GM23248 (cell line): Measurements from ENCODE around the gene PRR20C. TPM values are rescaled to one million over a fixed set of nuclear protein-coding genes. Genes with fewer than 3 reads are reported as not detected.
"Not testable (repeated sequence)": the region's sequence is repeated elsewhere in the genome, so short reads cannot be mapped to it uniquely, and the experiment has no call there.

ENCODE experiments used
- DNase-seq: peaks from one replicate; pipeline ENCODE4 v3.0.0-alpha.2; 2015
- H2AFZ ChIP-seq: fragments of 200-600 bp; sonication (generic); 2 replicates; pipeline ENCODE4 v1.6.1; 2016; ENCODE audit warnings: antibody characterized with exemption
- H3F3A ChIP-seq: fragments of 200-600 bp; sonication (generic); 2 replicates; pipeline ENCODE4 v1.6.1; 2016; ENCODE audit warnings: mild to moderate bottlenecking, antibody characterized with exemption, mixed run types; ENCODE audit not compliant: insufficient read depth
- H3K27ac ChIP-seq: fragments of 200-600 bp; sonication (generic); 2 replicates; pipeline ENCODE4 v1.5.1; 2016; ENCODE audit warnings: mild to moderate bottlenecking
- H3K27me3 ChIP-seq: fragments of 200-600 bp; sonication (generic); replicated peaks from 2 replicates; pipeline ENCODE4 v1.6.1; 2016; ENCODE audit warnings: mild to moderate bottlenecking; ENCODE audit not compliant: insufficient read depth
- H3K36me3 ChIP-seq: fragments of 200-600 bp; sonication (generic); 2 replicates; pipeline ENCODE4 v1.6.1; 2016; ENCODE audit warnings: low read depth, mild to moderate bottlenecking
- H3K4me1 ChIP-seq: fragments of 200-600 bp; sonication (generic); 2 replicates; pipeline ENCODE4 v1.6.1; 2016; ENCODE audit warnings: mild to moderate bottlenecking; ENCODE audit not compliant: insufficient read depth
- H3K4me2 ChIP-seq: fragments of 200-600 bp; sonication (generic); one replicate; pipeline ENCODE4 v1.6.1; 2016; ENCODE audit warnings: mild to moderate bottlenecking; ENCODE audit not compliant: unreplicated experiment
- H3K4me3 ChIP-seq: fragments of 200-600 bp; sonication (generic); 2 replicates; pipeline ENCODE4 v1.5.1; 2016; ENCODE audit warnings: mild to moderate bottlenecking
- H3K79me2 ChIP-seq: fragments of 200-600 bp; sonication (generic); 2 replicates; pipeline ENCODE4 v1.6.1; 2016; ENCODE audit warnings: mild to moderate bottlenecking; ENCODE audit not compliant: insufficient read depth
- H3K9ac ChIP-seq: fragments of 200-600 bp; sonication (generic); 2 replicates; pipeline ENCODE4 v1.6.1; 2016; ENCODE audit warnings: mild to moderate bottlenecking
- H3K9me2 ChIP-seq: fragments of 200-600 bp; sonication (generic); 2 replicates; pipeline ENCODE4 v1.6.1; 2016; ENCODE audit warnings: mixed run types, mild to moderate bottlenecking, moderate library complexity; ENCODE audit not compliant: insufficient read depth
- H3K9me3 ChIP-seq: fragments of 200-600 bp; sonication (generic); one replicate; pipeline ENCODE4 v1.6.1; 2017; ENCODE audit warnings: low read depth
- H4K20me1 ChIP-seq: fragments of 200-600 bp; sonication (generic); 2 replicates; pipeline ENCODE4 v1.6.0; 2016; ENCODE audit not compliant: insufficient read depth
- EZH2 ChIP-seq: fragments of 200-600 bp; sonication (generic); IDR thresholded peaks from 2 replicates; pipeline ENCODE4 v1.6.1; 2018; ENCODE audit warnings: antibody characterized with exemption, mild to moderate bottlenecking; ENCODE audit not compliant: insufficient read depth, poor library complexity, severe bottlenecking
- EZH2phosphoT487 ChIP-seq: fragments of 200-600 bp; sonication (generic); IDR thresholded peaks from 2 replicates; pipeline ENCODE4 v1.6.1; 2018; ENCODE audit warnings: antibody characterized with exemption, moderate library complexity, mild to moderate bottlenecking, low read depth; ENCODE audit not compliant: insufficient read depth
- WGBS, 2 experiments: methylation state at CpG; one replicate each; pipeline ENCODE4 v1.1.6; 2015 to 2017; ENCODE audit warnings: low lambda C conversion rate in 2 of 2, low coverage in 1 of 2; ENCODE audit errors: missing lambda C conversion rate in 2 of 2; 5-methylcytosine and 5-hydroxymethylcytosine counted together
- in situ Hi-C: fragments of 300-500 bp; cut with MboI; formaldehyde crosslinking; loops from 2 replicates; pipeline ENCODE4 v1.15.0; 2020
- polyA plus RNA-seq: library from polyadenylated mRNA; unstranded; fragments of >200 nt; fragmentation: Nextera tagmentation; extraction: Ambion mirVana; gene quantifications from 2 replicates; pipeline ENCODE4 v1.2.1, GENCODE V29; 2016
- small RNA-seq: library from RNA; depleted of rRNA; stranded (forward); fragments of <200 nt; gene quantifications from one replicate; pipeline ENCODE3, GENCODE V24; 2014; ENCODE audit warnings: low read depth, low replicate concordance
- total RNA-seq: library from RNA; depleted of rRNA; stranded (reverse); fragments of >200 nt; shearing (Covaris generic); gene quantifications from 2 replicates; pipeline ENCODE4 v1.2.3, GENCODE V29; 2014; rRNA removed

The PRR20C gene
- total and polyA plus RNA-seq, 2 experiments from 2014 or later, result not detected

- no CpG with 5 or more reads among the region's 22 CpGs for WGBS, 2 experiments
- H3K4me1 ChIP-seq, H3K9me3 ChIP-seq, H3K9me2 ChIP-seq, H2AFZ ChIP-seq, H3K36me3 ChIP-seq, H3K27me3 ChIP-seq, DNase-seq, H3K4me3 ChIP-seq, H3K27ac ChIP-seq, H3K9ac ChIP-seq, H3K4me2 ChIP-seq, H4K20me1 ChIP-seq, H3F3A ChIP-seq, in situ Hi-C loops, H3K79me2 ChIP-seq: not testable (repeated sequence)
These were observed 13.0 kb downstream of the PRR20C start, which contains the start of gene PRR20E for GRCh38 chr13:57166897-57167296. Gene PRR20E, plus strand, starts transcription at chr13:57167197. Its CDS starts 387 bp downstream, at chr13:57167584.

GRCh38 chr13:57191667-57192066, 37.8 kb downstream of the PRR20C start:
- TF ChIP-seq EZH2phosphoT487, result no peak
- TF ChIP-seq EZH2, result no peak
- Histone ChIP-seq H3K36me3 (no peaks in the 10 kb centered on the region), H3K4me3 (no peak overlapping the region), H3K9ac (no peak overlapping the region), H3K9me3 (no peaks in the 10 kb centered on the region), H3K4me2 (no peak overlapping the region), H3K9me2 (no peaks in the 10 kb centered on the region), H3K79me2 (no peaks in the 10 kb centered on the region), H3K4me1 (no peaks in the 10 kb centered on the region), H3K27ac (no peak overlapping the region), H4K20me1 (no peaks in the 10 kb centered on the region), H3K27me3 (no peaks in the 10 kb centered on the region), H2AFZ (no peak overlapping the region), H3F3A (no peaks in the 10 kb centered on the region)
- no peak for DNase-seq
- 52 to 58% methylated on average over 1 of the region's 1 CpG for WGBS, 2 experiments
- in situ Hi-C loops, result no loop called here

Small RNA genes lying within 50 kb of the gene (small RNA-seq; reads per million reads assigned to genes)
- not detected for gene PRR20FP

Other genes with a start within 250 kb of the PRR20C start
- gene PRR20A, start 13.1 kb upstream of the PRR20C start, total RNA-seq, result not detected in 2 replicates
- not detected in 2 replicates for gene PRR20A, start 13.1 kb upstream of the PRR20C start, polyA plus RNA-seq
- not detected in 2 replicates for gene PRR20B, start 6.6 kb upstream of the PRR20C start, total RNA-seq
- gene PRR20B, start 6.6 kb upstream of the PRR20C start, polyA plus RNA-seq, result not detected in 2 replicates
- gene PRR20D, start 6.6 kb downstream of the PRR20C start, total RNA-seq, result not detected in 2 replicates
- not detected in 2 replicates for gene PRR20D, start 6.6 kb downstream of the PRR20C start, polyA plus RNA-seq
- gene PRR20E, start 13.1 kb downstream of the PRR20C start, total RNA-seq, result not detected in 2 replicates
- not detected in 2 replicates for gene PRR20E, start 13.1 kb downstream of the PRR20C start, polyA plus RNA-seq